Mucosa of descending colon (tissue), 3 donors: ENCODE results near the gene MUC5B. TPM values are rescaled to one million over a fixed set of nuclear protein-coding genes. Genes with fewer than 3 reads are reported as not detected.

ENCODE experiments used
- ATAC-seq: fragments of 200-7000 bp; cut with Tn5 transposase; one replicate; pipeline ENCODE4 v1.9.1; 2020; ENCODE audit warnings: mild to moderate bottlenecking, moderate library complexity
- DNase-seq, 3 donors: peaks; one replicate each; pipeline ENCODE4 v3.0.0-alpha.2; 2020
- H3K36me3 ChIP-seq: fragments of 200-600 bp; one replicate; pipeline ENCODE4 v1.8.0; 2021; ENCODE audit warnings: low read depth, mild to moderate bottlenecking
- H3K4me1 ChIP-seq: fragments of 200-600 bp; one replicate; pipeline ENCODE4 v1.8.0; 2021; ENCODE audit warnings: low read depth, mild to moderate bottlenecking
- H3K4me3 ChIP-seq: fragments of 200-600 bp; one replicate; pipeline ENCODE4 v1.8.0; 2021; ENCODE audit warnings: mild to moderate bottlenecking
- H3K9me3 ChIP-seq: fragments of 200-600 bp; one replicate; pipeline ENCODE4 v1.8.0; 2021; ENCODE audit warnings: mild to moderate bottlenecking
- CTCF ChIP-seq: fragments of 200-600 bp; IDR thresholded peaks from one replicate; pipeline ENCODE4 v1.8.0; 2022; ENCODE audit warnings: antibody characterized with exemption, mild to moderate bottlenecking
- intact Hi-C, 2 donors: fragments of 100-400 bp; cut with DNase I in 1 of 2; cut with micrococcal nuclease in 1 of 2; formaldehyde crosslinking; loops; one replicate each; pipeline versions ENCODE4 v1.11.0 to v1.11.1; 2022; cut with DNase I, micrococcal nuclease
- total RNA-seq, 3 donors: library from RNA; stranded (reverse); fragmentation: NEBNext Ultra II Directional in 2 of 3; extraction: Animal tissue kit (Norgen Biotek cat#: 25700) in 2 of 3; gene quantifications; one replicate each; pipeline versions ENCODE4 v1.2.1 to v1.2.4, GENCODE V29; 2021 to 2023
- donor health status: DM: no; HTN: no; CAD: no; lungs with moderate emphysema.
- donor health status: DM: no; HTN: no; CAD: no.
- donor health status: DM: no; HTN: yes; CAD: no.

MUC5B gene
- total RNA-seq, 3 donors from 2014 or later: 133 to 431 (median 135) TPM

DNA sequence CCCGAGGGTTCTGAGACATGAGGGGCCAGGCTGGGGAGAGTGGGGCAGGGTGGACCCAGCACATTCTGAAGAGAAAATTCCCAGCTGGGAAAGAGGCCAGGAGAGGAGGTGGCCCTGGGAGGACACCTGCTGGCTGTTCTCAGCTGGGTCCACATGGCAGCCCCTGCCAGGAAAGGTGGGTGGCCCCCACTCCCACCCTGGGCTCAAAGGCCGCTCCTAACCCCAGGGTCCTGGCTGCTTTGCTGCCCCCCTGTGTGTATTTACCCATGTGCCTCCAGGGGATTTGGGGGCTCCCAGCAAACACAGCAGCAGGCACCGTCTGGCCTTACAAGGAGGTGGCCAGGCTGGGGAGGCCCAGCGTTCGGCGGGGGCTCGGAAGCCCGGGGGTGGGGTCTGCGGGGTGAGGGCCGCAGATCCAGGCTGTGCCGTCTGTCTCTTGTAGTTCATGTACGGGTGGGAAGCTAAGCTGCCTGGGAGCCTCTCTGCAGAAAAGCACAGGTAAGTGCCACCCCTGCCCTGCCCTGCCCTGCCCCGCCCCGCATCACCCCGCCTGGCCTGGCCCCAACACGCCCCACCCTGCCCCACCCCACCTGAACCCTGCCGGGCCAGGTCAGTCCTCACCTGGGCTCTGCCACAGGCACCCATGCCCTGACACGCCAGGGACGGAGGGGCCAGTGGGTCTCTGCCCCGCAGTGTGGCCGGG is 10.6 kb downstream of the MUC5B start:
- peak; percentile 68 for ATAC-seq
- Histone ChIP-seq H3K36me3 (no peaks in the 10 kb centered on the region), H3K4me3 (no peak overlapping the region), H3K9me3 (no peaks in the 10 kb centered on the region), H3K4me1 (peaks cover 58% of the 10 kb centered on the region)
- TF ChIP-seq CTCF: no peak
- DNase-seq: peak; percentile 79 to 85 (median 85)
- intact Hi-C loops: no loop called here

DNA sequence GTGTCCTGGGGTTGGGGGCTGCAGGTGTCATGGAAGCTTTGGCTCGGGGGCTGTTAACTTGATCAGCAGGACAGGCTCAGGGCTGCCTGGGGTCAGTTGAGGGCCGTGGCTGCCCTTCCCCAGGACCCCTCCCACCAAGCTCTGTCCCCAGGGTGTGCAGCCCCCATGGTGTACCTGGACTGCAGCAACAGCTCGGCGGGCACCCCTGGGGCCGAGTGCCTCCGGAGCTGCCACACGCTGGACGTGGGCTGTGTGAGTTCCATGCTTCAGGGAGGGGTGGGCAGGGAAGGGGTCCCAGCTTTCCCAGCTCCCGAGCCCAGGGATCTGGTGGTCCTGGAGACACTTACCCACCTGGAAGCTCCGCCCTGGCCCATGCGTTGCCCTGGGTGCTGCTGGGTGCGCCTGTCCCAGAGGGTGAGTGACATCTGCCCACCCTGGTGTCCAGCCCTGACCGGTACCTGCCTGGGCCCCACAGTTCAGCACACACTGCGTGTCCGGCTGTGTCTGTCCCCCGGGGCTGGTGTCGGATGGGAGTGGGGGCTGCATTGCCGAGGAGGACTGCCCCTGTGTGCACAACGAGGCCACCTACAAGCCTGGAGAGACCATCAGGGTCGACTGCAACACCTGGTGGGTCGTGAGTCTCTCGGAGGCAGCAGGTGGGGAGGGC is 11.3 kb downstream of the MUC5B start:
- ATAC-seq (no peak), DNase-seq (peak; percentile 21 to 55 (median 41))
- Histone ChIP-seq H3K4me3 (no peak overlapping the region), H3K9me3 (no peaks in the 10 kb centered on the region), H3K36me3 (no peaks in the 10 kb centered on the region), H3K4me1 (peaks cover 57% of the 10 kb centered on the region)
- TF ChIP-seq CTCF: no peak
- intact Hi-C loops: no loop called here

- intact Hi-C loops: no loop called here
- Histone ChIP-seq H3K9me3 (no peaks in the 10 kb centered on the region), H3K4me1 (peaks cover 51% of the 10 kb centered on the region), H3K4me3 (no peak overlapping the region), H3K36me3 (no peaks in the 10 kb centered on the region)
- ATAC-seq (no peak), DNase-seq (peak; percentile 7 to 51 (median 31))
- no peak for TF ChIP-seq CTCF
These were observed 12.0 kb downstream of the MUC5B start for GRCh38 chr11:1234771-1235305.

DNA sequence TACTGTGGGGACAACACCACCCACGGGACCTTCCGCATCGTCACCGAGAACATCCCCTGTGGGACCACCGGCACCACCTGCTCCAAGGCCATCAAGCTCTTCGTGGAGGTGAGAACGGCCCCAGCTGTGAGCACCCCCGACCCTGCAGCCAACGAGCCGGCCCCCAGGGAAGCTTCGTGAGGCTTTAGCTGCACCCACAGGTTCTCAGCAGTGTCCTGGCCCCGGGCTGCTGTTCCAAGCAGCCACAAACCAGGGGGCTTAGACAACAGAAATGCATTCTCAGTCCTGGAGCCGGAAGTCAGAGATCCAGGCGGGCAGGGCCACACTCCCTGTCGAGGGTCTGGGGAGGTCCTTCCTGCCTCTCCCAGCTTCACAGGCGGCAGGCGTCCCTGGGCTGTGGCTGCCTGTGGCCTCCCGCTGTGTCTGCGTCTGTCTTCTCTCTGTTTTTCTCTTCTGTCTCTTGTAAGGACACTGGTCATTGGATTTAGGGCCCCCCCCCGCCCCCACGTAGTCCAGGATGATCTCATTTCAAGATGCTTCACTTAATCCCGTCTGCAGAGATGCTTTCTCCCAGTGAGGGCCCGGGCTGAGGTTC is 12.5 kb downstream of the MUC5B start:
- TF ChIP-seq CTCF: no peak
- H3K4me1 ChIP-seq: peaks cover 49% of the 10 kb centered on the region
- no peaks in the 10 kb centered on the region for H3K9me3 ChIP-seq
- DNase-seq: peak; percentile 4 to 38 (median 27)
- H3K4me3 ChIP-seq: no peak overlapping the region
- intact Hi-C loops: no loop called here
- ATAC-seq: no peak
- H3K36me3 ChIP-seq: no peaks in the 10 kb centered on the region

DNA sequence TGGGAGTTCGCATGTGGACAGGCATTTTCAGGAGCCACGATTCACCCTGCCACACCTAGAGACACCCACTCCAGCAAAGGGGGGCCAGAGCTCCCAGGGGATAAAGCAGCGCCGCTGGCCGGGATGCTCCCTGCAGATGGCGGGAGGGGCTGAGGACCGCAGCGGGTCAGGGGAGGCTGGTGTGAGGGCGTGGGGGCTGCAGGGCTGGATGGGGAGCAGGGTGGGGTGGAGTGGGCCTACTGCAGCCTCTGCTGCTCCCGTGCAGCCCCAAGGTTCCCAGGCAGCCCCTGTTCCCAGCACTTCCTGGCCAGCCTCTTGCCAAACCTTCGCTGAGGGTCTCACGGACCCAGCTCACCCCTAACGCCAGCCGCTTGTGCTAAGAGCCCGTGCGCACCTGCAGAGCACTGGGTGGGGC is 13.0 kb downstream of the MUC5B start:
- Histone ChIP-seq H3K36me3 (no peaks in the 10 kb centered on the region), H3K4me1 (peaks cover 49% of the 10 kb centered on the region), H3K9me3 (no peaks in the 10 kb centered on the region), H3K4me3 (no peak overlapping the region)
- ATAC-seq (no peak), DNase-seq (peak in 2 of 3 donors; percentile 34 to 46)
- intact Hi-C loops: no loop called here
- no peak for TF ChIP-seq CTCF
